Measurements from ENCODE around the gene HOMER2. TPM values are rescaled to one million over a fixed set of nuclear protein-coding genes. Genes with fewer than 3 reads are reported as not detected.

The HOMER2 gene
- total and polyA plus RNA-seq, 12 donors = 12.3 to 64.4 (median 43.2) TPM

DNA sequence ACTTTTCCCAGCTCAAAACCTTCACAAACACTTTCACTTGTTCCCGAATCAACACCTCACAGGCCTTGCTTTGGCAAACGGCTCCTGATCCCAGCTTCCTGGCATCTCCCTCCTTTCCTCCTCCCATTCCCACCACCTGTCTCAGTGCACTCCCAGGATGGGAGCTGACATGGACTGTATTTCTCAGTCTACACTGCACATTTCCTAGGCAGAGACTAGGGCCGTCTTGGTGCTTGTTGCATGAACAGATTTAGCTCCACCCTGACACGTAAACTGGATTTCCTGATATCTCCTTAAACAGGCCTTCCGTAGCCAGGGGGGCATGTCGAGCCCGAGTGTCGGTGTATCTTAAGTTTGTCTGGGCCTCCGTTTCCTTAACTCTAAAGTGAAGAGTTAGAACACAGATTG, 143.9 kb downstream of the HOMER2 start:
- WGBS, 2 donors = 41 to 49% methylated on average over 9 of the region's 9 CpGs
- Histone ChIP-seq H3K27me3 (no peaks in the 10 kb centered on the region), H3K4me3 (peak overlapping the region in 6 of 10 donors; percentile 85 to 96 (median 90)), H3K4me1 (peaks cover 11 to 40% (median 33%) of the 10 kb centered on the region in 9 donors), H3K9me3 (no peaks in the 10 kb centered on the region), H3K36me3 (peaks cover 0 to 15% (median 7%) of the 10 kb centered on the region in 9 donors), H3K27ac (peak overlapping the region in 9 of 10 donors; percentile 98 to 100 (median 99))
- intact Hi-C loops (cut with DNase I) = loop anchor here in 4 of 10 donors (5.0 to 10.0 kb wide), 4 partner anchors 54 to 266 kb away; partner anchors contain the start of genes RAMAC (in 1 of the 4) and RPS17 (in 1 of the 4)
- ATAC-seq (peak in 1 of 8 donors; percentile 5), DNase-seq (no peak)
- TF ChIP-seq, protein P1, sequence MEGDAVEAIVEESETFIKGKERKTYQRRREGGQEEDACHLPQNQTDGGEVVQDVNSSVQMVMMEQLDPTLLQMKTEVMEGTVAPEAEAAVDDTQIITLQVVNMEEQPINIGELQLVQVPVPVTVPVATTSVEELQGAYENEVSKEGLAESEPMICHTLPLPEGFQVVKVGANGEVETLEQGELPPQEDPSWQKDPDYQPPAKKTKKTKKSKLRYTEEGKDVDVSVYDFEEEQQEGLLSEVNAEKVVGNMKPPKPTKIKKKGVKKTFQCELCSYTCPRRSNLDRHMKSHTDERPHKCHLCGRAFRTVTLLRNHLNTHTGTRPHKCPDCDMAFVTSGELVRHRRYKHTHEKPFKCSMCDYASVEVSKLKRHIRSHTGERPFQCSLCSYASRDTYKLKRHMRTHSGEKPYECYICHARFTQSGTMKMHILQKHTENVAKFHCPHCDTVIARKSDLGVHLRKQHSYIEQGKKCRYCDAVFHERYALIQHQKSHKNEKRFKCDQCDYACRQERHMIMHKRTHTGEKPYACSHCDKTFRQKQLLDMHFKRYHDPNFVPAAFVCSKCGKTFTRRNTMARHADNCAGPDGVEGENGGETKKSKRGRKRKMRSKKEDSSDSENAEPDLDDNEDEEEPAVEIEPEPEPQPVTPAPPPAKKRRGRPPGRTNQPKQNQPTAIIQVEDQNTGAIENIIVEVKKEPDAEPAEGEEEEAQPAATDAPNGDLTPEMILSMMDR (IDR thresholded peaks at IDR 0.05) = no peak

DNA sequence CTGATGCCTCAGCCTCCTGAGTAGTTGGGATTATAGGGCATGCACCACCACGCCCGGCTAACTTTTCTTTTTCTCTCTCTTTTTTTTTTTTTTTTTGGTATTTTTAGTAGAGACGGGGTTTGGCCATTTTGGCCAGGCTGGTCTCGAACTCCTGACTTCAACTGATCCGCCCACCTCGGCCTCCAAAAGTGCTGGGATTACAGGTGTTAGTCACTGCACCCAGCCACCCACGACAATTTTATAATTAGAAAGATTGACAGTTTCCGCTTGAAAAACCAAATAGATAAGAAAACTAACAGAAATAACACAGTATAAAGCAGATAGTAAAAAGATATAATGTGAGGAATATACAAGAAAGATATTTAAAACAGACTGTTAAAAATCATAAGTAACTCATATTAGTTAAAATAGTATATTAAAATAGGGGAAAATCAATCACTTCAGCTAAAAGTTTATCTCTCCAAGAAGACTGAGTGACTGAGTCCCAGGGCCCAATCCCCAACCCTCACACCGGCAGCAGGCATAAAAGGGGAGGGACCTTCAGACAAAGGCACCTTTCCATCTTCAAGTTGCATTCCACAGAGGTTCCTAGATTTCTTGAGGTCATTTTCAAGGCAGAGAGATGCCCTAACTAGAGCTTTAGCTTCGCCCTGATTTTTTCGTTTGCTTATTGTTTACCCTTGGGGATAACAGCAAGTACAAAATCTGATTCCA, 144.4 kb downstream of the HOMER2 start:
- H3K4me3 ChIP-seq = no peak overlapping the region
- H3K27me3 ChIP-seq = no peaks in the 10 kb centered on the region
- DNase-seq = no peak
- H3K36me3 ChIP-seq = peaks cover 0 to 11% (median 2%) of the 10 kb centered on the region in 9 donors
- ATAC-seq = no peak
- WGBS, 2 donors = 76 to 83% methylated on average over 11 of the region's 11 CpGs
- peak overlapping the region in 9 of 10 donors; percentile 98 to 100 (median 99) for H3K27ac ChIP-seq
- TF ChIP-seq, protein P1 (IDR thresholded peaks at IDR 0.05) = no peak
- intact Hi-C loops (cut with DNase I) = loop anchor here in 4 of 10 donors (5.0 to 10.0 kb wide), 4 partner anchors 53 to 266 kb away; partner anchors contain the start of genes RAMAC (in 1 of the 4) and RPS17 (in 1 of the 4)
- H3K9me3 ChIP-seq = no peaks in the 10 kb centered on the region
- H3K4me1 ChIP-seq = peaks cover 11 to 36% (median 31%) of the 10 kb centered on the region in 9 donors

DNA sequence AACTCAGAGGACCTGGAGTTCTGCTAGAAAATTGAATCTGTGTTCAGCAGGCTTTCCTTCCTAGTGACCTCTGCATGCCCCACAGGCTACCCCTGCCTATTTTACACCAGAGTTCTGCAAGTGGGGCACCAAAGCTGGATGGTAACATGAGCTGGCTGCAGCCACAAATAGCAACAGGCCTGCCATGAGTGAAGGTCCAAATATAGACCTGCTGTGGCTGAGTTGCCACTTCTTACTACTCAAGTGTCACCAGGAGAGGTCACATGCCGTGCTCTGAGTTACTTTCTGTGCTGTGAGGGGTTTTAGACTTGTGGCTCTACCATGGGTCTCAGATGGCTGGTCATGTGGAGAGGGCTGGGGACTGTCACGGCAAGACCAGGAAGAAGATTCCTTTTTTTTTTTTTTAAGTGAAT, 146.5 kb downstream of the HOMER2 start, which contains the start of gene FSD2:
TSS of gene FSD2 (minus strand) at position 76 of the 413 bp plus-strand sequence. CDS start 18,679 bp downstream, outside the sequence.
- no peaks in the 10 kb centered on the region for H3K9me3 ChIP-seq
- peak; percentile 27 to 72 for DNase-seq
- peak within 1 kb of the TSS; percentile 51 to 100 (median 89) for H3K27ac ChIP-seq
- 37 to 46% methylated on average over 2 of the region's 2 CpGs for WGBS, 2 donors
- H3K27me3 ChIP-seq = no peaks in the 10 kb centered on the region
- TF ChIP-seq, protein P1 (IDR thresholded peaks at IDR 0.05) = no peak
- H3K36me3 ChIP-seq = no peaks in the 10 kb centered on the region
- intact Hi-C loops (cut with DNase I) = loop anchor here in 4 of 10 donors (5.0 to 10.0 kb wide), 4 partner anchors 51 to 264 kb away; partner anchors contain the start of genes RAMAC (in 1 of the 4) and RPS17 (in 1 of the 4)
- peak within 1 kb of the TSS; percentile 29 to 58 (median 46) for H3K4me3 ChIP-seq
- peaks cover under 1 to 36% (median 17%) of the 10 kb centered on the region in 9 donors for H3K4me1 ChIP-seq
- ATAC-seq = peak; percentile 6 to 71 (median 67)

DNA sequence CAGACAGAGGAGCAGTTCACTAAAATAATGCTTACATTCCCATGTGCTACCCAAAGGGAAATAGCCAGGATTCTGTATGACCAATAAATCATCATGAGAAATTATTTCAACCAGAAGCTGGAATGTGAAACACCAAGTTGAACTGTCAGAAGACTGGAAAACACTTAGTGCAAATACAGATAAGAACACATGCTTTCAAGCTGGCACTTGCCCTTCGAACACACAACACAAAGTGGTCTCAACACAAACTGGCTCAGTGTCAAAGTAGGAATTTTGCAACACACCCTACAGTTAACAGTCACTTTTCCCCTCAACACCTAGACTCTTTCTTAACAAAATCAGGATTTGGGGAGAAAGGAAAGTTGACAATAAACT, 148.0 kb downstream of the HOMER2 start:
- Histone ChIP-seq H3K36me3 (no peaks in the 10 kb centered on the region), H3K4me3 (peak overlapping the region; percentile 29 to 58 (median 46)), H3K27ac (peak overlapping the region; percentile 51 to 100 (median 89)), H3K9me3 (no peaks in the 10 kb centered on the region), H3K4me1 (peaks cover 0 to 49% (median 18%) of the 10 kb centered on the region in 9 donors), H3K27me3 (no peaks in the 10 kb centered on the region)
- WGBS, 2 donors = 33 to 57% methylated on average over 1 of the region's 1 CpG
- intact Hi-C loops (cut with DNase I) = loop anchor here in 2 of 10 donors (5.0 to 10.0 kb wide), 2 partner anchors 50 to 62 kb away; no protein-coding TSS in a partner anchor
- TF ChIP-seq, protein P1 (IDR thresholded peaks at IDR 0.05) = no peak
- peak in 2 of 8 donors; percentile 27 to 34 for ATAC-seq
- DNase-seq = no peak

Data from heart right ventricle (tissue), 16 donors.